ENCODE results near the gene RABGGTA.

The RABGGTA gene

DNA sequence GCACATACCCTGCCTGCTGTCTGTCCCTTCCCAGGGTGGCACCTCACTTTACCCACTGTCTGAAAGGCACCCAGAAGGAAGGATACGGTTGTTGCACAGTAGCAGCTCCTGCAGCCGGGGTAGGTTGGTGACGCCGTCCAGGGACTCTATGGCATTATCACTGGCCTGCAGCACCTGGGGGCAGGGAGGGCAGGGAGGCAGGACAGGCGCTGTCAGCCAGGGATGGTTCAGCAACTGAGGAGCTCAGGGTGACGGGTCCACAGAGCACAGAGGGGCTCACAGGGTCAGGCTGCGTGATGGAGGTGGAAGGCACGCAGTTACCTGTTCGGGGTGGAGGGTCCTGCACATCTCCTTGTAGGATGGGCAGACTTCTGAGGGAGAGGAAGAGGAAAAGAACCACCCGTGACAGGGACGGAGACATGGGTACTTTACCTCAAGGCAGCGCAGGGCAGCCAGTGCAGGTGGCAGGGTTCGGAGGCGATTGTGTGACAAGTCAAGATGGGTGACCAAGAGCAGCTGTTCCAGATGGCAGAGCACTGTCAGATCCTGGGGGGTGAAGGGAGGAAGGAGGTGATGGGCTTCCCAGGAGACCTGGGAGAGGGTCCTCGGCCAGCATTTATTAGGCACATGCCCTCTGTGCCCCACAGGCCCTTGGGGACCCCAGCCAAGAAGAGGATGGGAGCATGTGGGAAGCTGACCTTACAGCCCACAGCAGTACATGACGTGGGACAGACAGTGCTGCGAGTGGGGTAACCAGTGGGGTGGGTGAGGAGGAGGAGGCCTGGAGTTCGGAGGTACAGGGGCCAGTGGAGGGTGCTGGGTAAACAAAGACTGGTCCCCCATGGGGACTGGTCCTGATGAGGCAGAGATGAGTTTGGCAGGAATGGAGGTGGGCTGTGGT, 4.8 kb downstream of the RABGGTA start:
- Histone ChIP-seq H3K9me2 (replicated peaks; ENCODE audit: control insufficient read depth, low read length) (no peaks in the 10 kb centered on the region), H3K36me3 (ENCODE audit: control insufficient read depth, low read length) (no peaks in the 10 kb centered on the region), H3K27me3 (ENCODE audit: control insufficient read depth, low read length) (no peaks in the 10 kb centered on the region), H4K20me1 (ENCODE audit: control insufficient read depth, insufficient read depth, low read depth, low read length) (no peaks in the 10 kb centered on the region), H3K4me1 (ENCODE audit: control insufficient read depth, low read length) (peaks cover 8% of the 10 kb centered on the region), H3F3A (ENCODE audit: control insufficient read depth, insufficient read depth) (no peaks in the 10 kb centered on the region), H3K79me2 (ENCODE audit: control insufficient read depth, low read length) (no peaks in the 10 kb centered on the region), H3K4me2 (ENCODE audit: low read length) (no peak overlapping the region), H3K4me3 (ENCODE audit: low read length) (no peak overlapping the region), H3K27ac (ENCODE audit: low read depth, low read length) (no peak overlapping the region), H3K9me3 (ENCODE audit: control insufficient read depth, insufficient read depth, low read length) (no peaks in the 10 kb centered on the region)
- TF ChIP-seq, protein P1, sequence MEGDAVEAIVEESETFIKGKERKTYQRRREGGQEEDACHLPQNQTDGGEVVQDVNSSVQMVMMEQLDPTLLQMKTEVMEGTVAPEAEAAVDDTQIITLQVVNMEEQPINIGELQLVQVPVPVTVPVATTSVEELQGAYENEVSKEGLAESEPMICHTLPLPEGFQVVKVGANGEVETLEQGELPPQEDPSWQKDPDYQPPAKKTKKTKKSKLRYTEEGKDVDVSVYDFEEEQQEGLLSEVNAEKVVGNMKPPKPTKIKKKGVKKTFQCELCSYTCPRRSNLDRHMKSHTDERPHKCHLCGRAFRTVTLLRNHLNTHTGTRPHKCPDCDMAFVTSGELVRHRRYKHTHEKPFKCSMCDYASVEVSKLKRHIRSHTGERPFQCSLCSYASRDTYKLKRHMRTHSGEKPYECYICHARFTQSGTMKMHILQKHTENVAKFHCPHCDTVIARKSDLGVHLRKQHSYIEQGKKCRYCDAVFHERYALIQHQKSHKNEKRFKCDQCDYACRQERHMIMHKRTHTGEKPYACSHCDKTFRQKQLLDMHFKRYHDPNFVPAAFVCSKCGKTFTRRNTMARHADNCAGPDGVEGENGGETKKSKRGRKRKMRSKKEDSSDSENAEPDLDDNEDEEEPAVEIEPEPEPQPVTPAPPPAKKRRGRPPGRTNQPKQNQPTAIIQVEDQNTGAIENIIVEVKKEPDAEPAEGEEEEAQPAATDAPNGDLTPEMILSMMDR (IDR thresholded peaks at IDR 0.05; ENCODE audit: low read depth, low read length, poor library complexity, severe bottlenecking) = no peak
- no peak for TF ChIP-seq EZH2phosphoT487 (IDR thresholded peaks at IDR 0.05; ENCODE audit: borderline replicate concordance, low read length)

DNA sequence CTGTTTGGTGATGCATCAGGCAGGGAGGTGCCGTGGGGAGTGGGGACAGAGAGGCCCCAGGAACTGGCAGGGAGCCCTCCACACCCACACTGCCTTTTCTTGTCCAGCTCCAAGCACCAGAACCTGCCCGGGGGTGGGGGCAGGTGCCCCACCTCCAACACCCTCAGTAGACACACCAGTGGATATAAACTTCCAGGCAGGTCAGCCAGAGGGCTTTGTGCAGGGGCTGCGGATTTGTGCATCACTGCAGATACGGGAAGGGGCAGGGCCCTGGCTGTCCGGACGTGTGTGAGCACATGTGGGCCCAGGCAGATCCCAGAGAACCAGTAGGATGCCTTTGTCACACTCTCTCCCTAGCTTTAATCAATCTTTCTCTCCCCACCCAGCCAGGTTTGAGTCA, 7.1 kb downstream of the RABGGTA start:
- Histone ChIP-seq H3K4me3 (ENCODE audit: low read length) (no peak overlapping the region), H3K4me1 (ENCODE audit: control insufficient read depth, low read length) (no peaks in the 10 kb centered on the region), H3K9me3 (ENCODE audit: control insufficient read depth, insufficient read depth, low read length) (no peaks in the 10 kb centered on the region), H3K9me2 (replicated peaks; ENCODE audit: control insufficient read depth, low read length) (no peaks in the 10 kb centered on the region), H3K27ac (ENCODE audit: low read depth, low read length) (no peak overlapping the region), H3K27me3 (ENCODE audit: control insufficient read depth, low read length) (no peaks in the 10 kb centered on the region), H3K79me2 (ENCODE audit: control insufficient read depth, low read length) (no peaks in the 10 kb centered on the region), H3K36me3 (ENCODE audit: control insufficient read depth, low read length) (no peaks in the 10 kb centered on the region), H4K20me1 (ENCODE audit: control insufficient read depth, insufficient read depth, low read depth, low read length) (no peaks in the 10 kb centered on the region), H3F3A (ENCODE audit: control insufficient read depth, insufficient read depth) (no peaks in the 10 kb centered on the region), H3K4me2 (ENCODE audit: low read length) (no peak overlapping the region)
- TF ChIP-seq, protein P1 (IDR thresholded peaks at IDR 0.05; ENCODE audit: low read depth, low read length, poor library complexity, severe bottlenecking) = no peak
- TF ChIP-seq EZH2phosphoT487 (IDR thresholded peaks at IDR 0.05; ENCODE audit: borderline replicate concordance, low read length) = no peak

DNA sequence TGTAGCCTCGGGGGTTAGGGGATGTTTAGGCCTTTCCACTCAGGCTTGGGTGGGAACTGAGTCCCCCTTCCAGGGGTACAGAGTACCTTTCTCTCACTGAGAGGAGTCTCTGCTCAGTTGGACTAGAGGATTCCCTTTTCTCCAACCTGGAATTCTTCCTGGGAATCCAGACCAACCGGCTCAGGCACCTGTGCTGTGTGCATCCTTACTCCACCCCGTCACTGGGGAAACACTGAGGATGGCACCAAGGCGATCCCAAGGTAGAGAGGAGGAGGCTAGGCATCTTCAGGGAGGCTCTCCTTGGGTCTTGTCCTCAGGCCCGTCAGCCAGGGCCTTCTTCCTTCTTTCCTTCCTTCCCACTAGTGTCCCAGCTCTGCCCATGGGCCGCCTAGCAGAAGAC, 7.5 kb downstream of the RABGGTA start:
- TF ChIP-seq, protein P1 (IDR thresholded peaks at IDR 0.05; ENCODE audit: low read depth, low read length, poor library complexity, severe bottlenecking) = no peak
- TF ChIP-seq EZH2phosphoT487 (IDR thresholded peaks at IDR 0.05; ENCODE audit: borderline replicate concordance, low read length) = no peak
- Histone ChIP-seq H3K4me1 (ENCODE audit: control insufficient read depth, low read length) (no peaks in the 10 kb centered on the region), H3K36me3 (ENCODE audit: control insufficient read depth, low read length) (no peaks in the 10 kb centered on the region), H3K79me2 (ENCODE audit: control insufficient read depth, low read length) (no peaks in the 10 kb centered on the region), H3K4me3 (ENCODE audit: low read length) (no peak overlapping the region), H3K9me2 (replicated peaks; ENCODE audit: control insufficient read depth, low read length) (no peaks in the 10 kb centered on the region), H3K4me2 (ENCODE audit: low read length) (no peak overlapping the region), H3K9me3 (ENCODE audit: control insufficient read depth, insufficient read depth, low read length) (no peaks in the 10 kb centered on the region), H4K20me1 (ENCODE audit: control insufficient read depth, insufficient read depth, low read depth, low read length) (no peaks in the 10 kb centered on the region), H3F3A (ENCODE audit: control insufficient read depth, insufficient read depth) (no peaks in the 10 kb centered on the region), H3K27me3 (ENCODE audit: control insufficient read depth, low read length) (no peaks in the 10 kb centered on the region), H3K27ac (ENCODE audit: low read depth, low read length) (no peak overlapping the region)
